Erythroblast (primary cell): ENCODE results near the gene KIR2DL4.
"Not testable (repeated sequence)": the region's sequence is repeated elsewhere in the genome, so short reads cannot be mapped to it uniquely, and the experiment has no call there.

Experiments
- DNase-seq, 2 experiments: peaks; one replicate each; lab custom pipeline; 2025; lab: John Stamatoyannopoulos, UW
- GATA1 ChIP-seq: IDR thresholded peaks from 2 replicates; pipeline ENCODE4 v1.6.1; 2011; ENCODE audit warnings: low read depth, mild to moderate bottlenecking, control low read depth, low read length, moderate library complexity
- POLR2A ChIP-seq: IDR thresholded peaks from 2 replicates; pipeline ENCODE4 v1.6.1; 2011; ENCODE audit warnings: mild to moderate bottlenecking, low read length

Gene KIR2DL4

GRCh38 chr19:54790711-54791110 is 12.7 kb upstream of the KIR2DL4 start:
- no peak for DNase-seq
- TF ChIP-seq GATA1 = no peak
- no peak for TF ChIP-seq POLR2A

- TF ChIP-seq POLR2A (no peak), GATA1 (no peak)
- no peak for DNase-seq
Measured at GRCh38 chr19:54791476-54791875, 11.9 kb upstream of the KIR2DL4 start.

- no peak for TF ChIP-seq POLR2A
- TF ChIP-seq GATA1 = no peak
- no peak for DNase-seq
Measured at GRCh38 chr19:54792814-54793213, 10.6 kb upstream of the KIR2DL4 start.

- no peak for DNase-seq
- TF ChIP-seq GATA1 (no peak), POLR2A (no peak)
Measured at GRCh38 chr19:54795758-54796157, 7.7 kb upstream of the KIR2DL4 start.

- no peak for TF ChIP-seq GATA1
- TF ChIP-seq POLR2A = no peak
- no peak for DNase-seq
Measured at GRCh38 chr19:54804101-54804500, 691 bp downstream of the KIR2DL4 start.

- no peak for DNase-seq
- TF ChIP-seq GATA1 = no peak
- no peak for TF ChIP-seq POLR2A
Measured at GRCh38 chr19:54804571-54804970, 1.2 kb downstream of the KIR2DL4 start.

- TF ChIP-seq POLR2A (no peak), GATA1 (no peak)
- no peak for DNase-seq
Measured at GRCh38 chr19:54805665-54806515, 2.5 kb downstream of the KIR2DL4 start.

GRCh38 chr19:54806516-54806838 is 3.1 kb downstream of the KIR2DL4 start:
- no peak for TF ChIP-seq POLR2A
- no peak for TF ChIP-seq GATA1
- no peak for DNase-seq

- not testable (repeated sequence) for DNase-seq
Measured at GRCh38 chr19:54814571-54814970, 11.2 kb downstream of the KIR2DL4 start.

- DNase-seq = not testable (repeated sequence)
Measured at GRCh38 chr19:54816251-54816650, 12.8 kb downstream of the KIR2DL4 start, which contains the start of gene KIR3DL1. Gene KIR3DL1 (plus strand): TSS chr19:54816468.

GRCh38 chr19:54817670-54818536 is 14.5 kb downstream of the KIR2DL4 start:
- TF ChIP-seq POLR2A (no peak), GATA1 (no peak)
- DNase-seq = no peak

- DNase-seq = not testable (repeated sequence)
Measured at GRCh38 chr19:54824416-54824815, 21.0 kb downstream of the KIR2DL4 start.

- DNase-seq = not testable (repeated sequence)
Measured at GRCh38 chr19:54825326-54825725, 21.9 kb downstream of the KIR2DL4 start.

GRCh38 chr19:54828064-54828463 is 24.7 kb downstream of the KIR2DL4 start:
- not testable (repeated sequence) for DNase-seq

GRCh38 chr19:54832496-54832895 is 29.1 kb downstream of the KIR2DL4 start, which contains the start of gene KIR2DS4:
Gene KIR2DS4 (plus strand): TSS chr19:54832676.
- not testable (repeated sequence) for DNase-seq

- not testable (repeated sequence) for DNase-seq
Measured at GRCh38 chr19:54835126-54835525, 31.7 kb downstream of the KIR2DL4 start.

- DNase-seq = not testable (repeated sequence)
Measured at GRCh38 chr19:54837522-54837921, 34.1 kb downstream of the KIR2DL4 start.

GRCh38 chr19:54843171-54843570 is 39.8 kb downstream of the KIR2DL4 start:
- not testable (repeated sequence) for DNase-seq

GRCh38 chr19:54850061-54850640 is 46.7 kb downstream of the KIR2DL4 start, which contains the start of gene KIR3DL2:
Gene KIR3DL2 (plus strand): TSS chr19:54850443. CDS start chr19:54850476, 33 bp downstream.
- not testable (repeated sequence) for DNase-seq
